Epithelial cell of proximal tubule (primary cell): ENCODE data around the gene TENM3. TPM values are rescaled to one million over a fixed set of nuclear protein-coding genes. Genes with fewer than 3 reads are reported as not detected.

Experiments used
- DNase-seq: peaks from one replicate; pipeline ENCODE4 v3.0.0-alpha.2; 2011; ENCODE audit warnings: low read depth
- H3K4me3 ChIP-seq: 2 replicates; pipeline ENCODE4 v1.5.1; 2011; ENCODE audit warnings: low read depth, mild to moderate bottlenecking, low read length
- CTCF ChIP-seq: conservative IDR thresholded peaks from 2 replicates; pipeline ENCODE4 v1.5.1; 2012; ENCODE audit warnings: low read depth, mild to moderate bottlenecking, low read length
- total RNA-seq: library from RNA; depleted of rRNA; stranded (reverse); fragments of >200 nt; gene quantifications from 2 replicates; pipeline ENCODE4 v1.2.3, GENCODE V29; 2015

The TENM3 gene
- total RNA-seq, 1 donor from 2014 or later: 2.4 TPM

- no peak for DNase-seq
- no peak overlapping the region for H3K4me3 ChIP-seq
- TF ChIP-seq CTCF: no peak
These were observed 385.3 kb downstream of the TENM3 start for GRCh38 chr4:182628544-182628943.

GRCh38 chr4:182629096-182629495, 385.9 kb downstream of the TENM3 start:
- no peak for DNase-seq
- no peak for TF ChIP-seq CTCF
- H3K4me3 ChIP-seq: no peak overlapping the region

- TF ChIP-seq CTCF: no peak
- DNase-seq: no peak
- H3K4me3 ChIP-seq: no peak overlapping the region
These were observed 397.3 kb downstream of the TENM3 start for GRCh38 chr4:182640491-182640890.

- no peak overlapping the region for H3K4me3 ChIP-seq
- DNase-seq: no peak
- no peak for TF ChIP-seq CTCF
These were observed 397.7 kb downstream of the TENM3 start for GRCh38 chr4:182640932-182641331.

- no peak overlapping the region for H3K4me3 ChIP-seq
- DNase-seq: no peak
- TF ChIP-seq CTCF: peak; percentile 28
These were observed 399.6 kb downstream of the TENM3 start for GRCh38 chr4:182642831-182643230.

GRCh38 chr4:182643801-182644682, 400.8 kb downstream of the TENM3 start:
- no peak overlapping the region for H3K4me3 ChIP-seq
- no peak for TF ChIP-seq CTCF
- DNase-seq: peak; percentile 50

- no peak overlapping the region for H3K4me3 ChIP-seq
- TF ChIP-seq CTCF: no peak
- DNase-seq: no peak
These were observed 401.5 kb downstream of the TENM3 start for GRCh38 chr4:182644683-182645050.
